NCI-H748 treated with DMSO at 0.1 percent for 48 hours (cell line): ENCODE data around the gene CNTFR.
A peak's percentile ranks its signal among the peaks of the same experiment; 100 is the strongest.
"Not testable (repeated sequence)": the region's sequence is repeated elsewhere in the genome, so short reads cannot be mapped to it uniquely, and the experiment has no call there.

Source experiments
- DNase-seq: peaks from one replicate; lab custom pipeline; 2025; lab: John Stamatoyannopoulos, UW

The CNTFR gene

DNA sequence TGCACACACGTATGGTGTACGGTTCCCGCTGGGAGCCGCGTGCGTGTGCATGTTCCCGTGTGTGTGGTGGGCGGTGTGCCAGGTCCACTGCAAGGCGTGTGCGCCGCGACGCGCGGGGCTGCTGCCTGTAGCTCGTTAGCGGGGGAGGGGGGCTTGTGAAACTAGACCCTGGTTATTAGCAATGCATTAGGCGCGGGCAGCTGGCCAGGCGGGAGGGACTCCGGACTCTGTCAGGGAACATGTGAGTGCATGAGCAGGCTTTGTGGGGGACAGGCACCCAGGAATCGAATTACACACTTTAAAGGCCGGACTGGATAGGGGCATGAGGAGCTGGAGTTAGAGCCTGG is 34.5 kb downstream of the CNTFR start:
- no peak for DNase-seq

DNA sequence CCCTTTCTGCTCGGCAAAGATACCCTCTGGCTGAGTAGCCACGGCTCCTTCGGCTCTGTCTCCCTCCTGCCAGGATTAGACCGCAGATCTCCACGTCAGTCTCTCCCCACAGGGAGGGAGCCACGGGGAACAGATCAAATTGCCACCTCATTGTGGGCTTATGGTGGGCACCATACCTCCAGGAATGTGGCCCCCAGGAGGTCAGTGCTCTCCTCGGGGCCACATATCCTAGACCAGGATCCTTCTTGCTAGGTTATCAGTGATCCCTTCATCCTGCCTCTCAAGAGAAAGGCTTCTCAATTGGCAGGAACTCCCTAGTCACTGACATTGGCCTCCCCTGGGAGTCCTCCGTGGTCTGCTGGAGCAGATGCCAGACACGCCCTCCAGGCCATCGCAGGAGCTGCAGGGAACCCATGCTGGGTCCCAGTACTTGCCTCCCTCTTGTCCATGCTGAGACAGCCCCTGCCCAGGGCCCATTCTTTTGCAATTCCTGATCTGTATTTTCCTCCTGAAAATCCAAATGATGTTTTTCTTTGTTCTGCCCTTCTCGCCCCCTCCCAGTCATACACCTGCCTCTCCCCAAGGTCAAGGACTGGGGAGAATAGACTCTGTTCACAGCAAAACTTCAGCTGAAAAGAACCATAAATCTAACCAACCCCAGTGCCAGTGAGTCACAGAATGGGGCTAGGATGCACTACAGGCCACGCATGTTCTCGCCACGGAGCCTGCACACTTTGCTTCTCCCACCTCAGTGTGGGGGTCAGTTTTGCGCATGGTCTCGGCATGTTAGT is 35.1 kb downstream of the CNTFR start:
- DNase-seq, result no peak

DNA sequence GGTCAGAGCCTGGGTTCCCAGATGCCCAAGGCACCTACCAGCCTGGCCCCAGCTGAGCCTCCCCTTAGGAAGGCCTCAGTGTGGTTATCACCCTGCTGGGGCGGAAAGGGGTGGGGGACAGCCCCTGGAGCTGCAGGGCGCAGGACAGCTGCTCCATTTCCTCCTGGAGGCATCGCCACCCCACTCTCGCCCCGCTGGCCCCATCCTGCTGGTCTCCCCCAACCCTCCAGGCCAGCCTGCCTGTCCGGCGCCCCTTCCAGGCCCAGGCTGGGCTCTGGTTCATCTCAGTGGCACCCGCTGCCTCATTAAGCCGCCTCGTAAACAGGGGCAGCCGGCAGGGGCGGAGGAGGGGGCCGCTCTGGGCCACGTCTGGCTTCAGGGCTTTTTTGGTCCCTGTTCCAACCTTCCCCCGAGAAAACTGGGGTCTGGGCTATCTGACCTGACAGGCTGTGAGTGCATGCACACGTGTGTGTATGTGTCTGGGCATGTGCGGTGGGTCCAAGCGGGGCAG is 36.0 kb downstream of the CNTFR start:
- DNase-seq, result no peak

DNA sequence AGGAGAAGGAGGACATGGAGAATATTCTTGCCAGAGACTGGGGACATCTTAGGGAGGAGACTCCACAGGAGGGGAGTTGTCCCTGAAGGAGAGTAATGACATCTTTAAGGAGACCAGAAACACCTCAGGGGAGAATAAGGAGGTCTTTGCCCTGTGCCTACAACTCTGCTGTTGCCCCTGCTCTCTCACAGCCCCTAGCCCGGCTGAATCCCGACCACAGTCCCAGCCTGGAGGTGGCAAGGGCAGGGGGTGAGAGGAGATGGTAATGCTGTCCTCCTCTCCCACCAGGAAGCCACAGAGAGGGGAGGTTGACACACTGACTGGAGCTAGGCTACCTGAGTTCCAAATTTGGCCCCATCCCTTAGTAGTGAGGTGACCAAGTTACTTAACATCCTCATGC is 36.5 kb downstream of the CNTFR start:
- DNase-seq, result no peak

DNA sequence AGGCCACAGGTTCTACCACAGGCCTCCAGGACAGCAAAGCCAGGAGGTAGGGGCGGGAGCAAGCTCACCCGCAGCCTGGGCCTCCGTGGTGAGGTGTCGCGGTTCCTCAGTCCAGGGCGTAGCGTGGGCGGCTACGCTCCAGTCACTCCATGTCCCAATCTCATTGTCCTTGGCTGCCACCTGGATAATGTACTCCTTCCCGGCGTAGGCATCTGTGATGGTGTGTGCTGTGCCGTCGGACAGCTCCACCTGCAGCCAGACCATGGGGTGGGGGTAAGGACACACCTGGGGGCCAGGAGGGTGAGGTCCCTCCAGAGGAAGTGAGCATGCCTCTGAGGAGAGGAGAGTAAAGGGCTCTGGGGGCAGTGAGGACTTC is 36.9 kb downstream of the CNTFR start:
- DNase-seq, result no peak

DNA sequence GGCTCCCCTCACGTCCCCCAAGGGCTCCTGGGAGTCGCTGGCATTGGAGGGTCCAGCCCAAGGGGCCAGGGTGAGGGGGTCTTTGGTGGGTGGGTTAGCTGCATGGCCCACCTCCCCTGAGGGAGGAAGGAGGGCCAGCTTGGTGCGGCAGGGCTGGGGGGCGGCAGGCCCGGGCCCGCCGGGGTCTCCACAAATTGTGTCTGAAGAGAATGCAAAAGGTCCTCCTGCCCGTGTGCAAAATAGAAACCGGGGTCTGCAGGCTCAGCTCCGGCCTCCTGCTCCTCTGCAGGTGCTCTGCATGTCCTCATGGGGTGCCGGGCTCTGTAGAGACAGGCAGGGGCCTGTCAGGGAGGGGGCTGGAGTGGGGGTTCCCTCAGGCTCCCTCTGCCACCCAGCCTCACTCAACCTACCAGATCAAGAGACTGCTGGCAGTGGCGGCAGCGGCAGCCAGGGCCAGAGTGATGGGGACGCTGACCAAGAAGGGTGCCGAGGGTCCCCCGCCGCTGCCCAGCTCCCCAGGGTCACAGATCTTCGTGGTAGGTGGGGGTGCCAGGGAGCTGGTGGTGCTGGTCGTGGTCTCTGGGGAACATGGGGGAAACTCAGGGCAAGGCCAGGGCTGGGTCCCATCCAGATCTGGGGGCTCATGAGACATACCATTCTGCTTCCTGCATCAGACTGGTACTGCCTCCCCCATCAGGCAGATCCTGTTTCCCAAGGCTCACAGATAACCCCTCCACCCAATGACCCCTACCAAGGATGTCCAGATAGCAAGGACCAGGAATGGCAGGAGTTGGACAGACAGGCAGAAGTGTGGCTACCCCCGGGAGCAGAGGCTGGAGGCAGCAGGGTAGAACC is 37.5 kb downstream of the CNTFR start:
- DNase-seq, result no peak

DNA sequence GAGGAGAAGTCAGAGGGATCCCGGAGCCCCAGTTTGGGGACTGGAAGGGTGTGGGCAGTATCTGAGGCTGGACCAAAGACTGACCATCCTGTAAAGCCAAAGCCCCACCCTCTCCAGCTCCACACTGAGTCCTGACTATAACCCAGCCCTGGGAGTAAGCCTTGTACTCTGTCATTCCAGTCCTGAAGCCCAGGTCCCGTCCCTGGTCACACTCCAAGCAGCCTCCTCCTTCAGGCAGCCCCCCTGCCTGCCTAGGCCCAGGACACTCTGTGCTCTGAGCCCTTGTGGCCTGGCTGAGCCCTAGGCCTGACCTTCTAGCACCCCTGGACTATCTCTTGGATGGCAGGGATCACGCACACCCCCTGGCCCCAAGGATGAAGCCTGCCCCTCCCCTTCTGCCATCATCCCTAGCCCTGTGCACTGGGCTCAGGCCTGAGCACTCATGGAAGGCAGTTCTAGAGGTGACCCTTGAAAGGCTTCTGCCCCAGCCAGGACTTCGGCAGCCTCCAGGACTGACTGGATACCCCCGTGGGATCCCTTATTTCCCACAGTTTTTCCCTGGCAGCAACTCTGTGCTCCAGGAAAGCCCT is 38.7 kb downstream of the CNTFR start:
- no peak for DNase-seq

DNA sequence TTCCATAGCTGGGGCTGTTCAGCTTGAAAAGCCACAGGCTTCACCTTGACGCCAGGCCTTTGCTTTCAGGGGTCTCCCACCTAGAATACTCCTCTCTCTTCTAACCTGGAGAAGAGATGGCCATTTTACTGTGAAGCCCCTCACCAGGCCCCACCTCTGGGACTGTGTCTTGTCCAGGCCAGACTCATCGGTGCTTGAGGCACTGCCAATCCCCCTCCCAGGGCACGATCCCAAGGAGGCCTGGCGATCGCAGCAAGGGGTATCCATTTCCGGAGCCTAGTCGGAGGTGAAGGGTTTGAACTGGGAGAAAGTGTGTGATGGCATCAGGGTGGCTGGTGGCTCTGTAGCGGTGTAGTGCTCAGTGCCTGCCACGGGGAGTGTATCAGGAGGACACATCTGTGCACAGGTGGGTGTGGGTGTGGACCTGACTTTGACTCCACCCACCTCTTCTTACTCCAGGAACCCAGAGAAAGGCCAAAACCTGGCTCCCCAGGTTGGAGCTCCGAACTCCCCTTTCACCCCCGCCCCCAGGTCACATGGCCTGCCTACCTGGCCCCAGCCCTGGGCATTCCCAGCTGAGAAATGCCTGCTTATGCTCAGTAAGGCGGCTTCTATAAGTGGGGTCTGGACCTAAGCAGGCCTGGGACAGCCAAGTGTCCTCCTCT is 39.4 kb downstream of the CNTFR start:
- DNase-seq, result no peak

DNA sequence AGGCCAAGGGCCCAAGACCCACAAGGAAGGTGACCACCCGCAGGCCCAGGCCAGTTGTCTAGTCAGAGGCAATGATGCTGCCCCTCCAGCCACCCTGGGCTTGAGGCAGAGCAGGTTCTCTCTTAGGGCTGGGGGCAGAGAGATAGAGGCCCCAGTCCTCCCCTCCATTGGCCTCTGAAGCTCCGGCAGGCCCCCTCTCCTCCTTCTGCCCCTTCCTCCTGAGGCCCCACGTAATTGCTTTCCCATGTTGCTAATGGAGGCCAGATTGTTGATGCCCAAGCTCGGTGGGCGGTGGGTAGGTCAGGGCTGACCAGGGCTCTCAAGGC is 40.2 kb downstream of the CNTFR start:
- no peak for DNase-seq

DNA sequence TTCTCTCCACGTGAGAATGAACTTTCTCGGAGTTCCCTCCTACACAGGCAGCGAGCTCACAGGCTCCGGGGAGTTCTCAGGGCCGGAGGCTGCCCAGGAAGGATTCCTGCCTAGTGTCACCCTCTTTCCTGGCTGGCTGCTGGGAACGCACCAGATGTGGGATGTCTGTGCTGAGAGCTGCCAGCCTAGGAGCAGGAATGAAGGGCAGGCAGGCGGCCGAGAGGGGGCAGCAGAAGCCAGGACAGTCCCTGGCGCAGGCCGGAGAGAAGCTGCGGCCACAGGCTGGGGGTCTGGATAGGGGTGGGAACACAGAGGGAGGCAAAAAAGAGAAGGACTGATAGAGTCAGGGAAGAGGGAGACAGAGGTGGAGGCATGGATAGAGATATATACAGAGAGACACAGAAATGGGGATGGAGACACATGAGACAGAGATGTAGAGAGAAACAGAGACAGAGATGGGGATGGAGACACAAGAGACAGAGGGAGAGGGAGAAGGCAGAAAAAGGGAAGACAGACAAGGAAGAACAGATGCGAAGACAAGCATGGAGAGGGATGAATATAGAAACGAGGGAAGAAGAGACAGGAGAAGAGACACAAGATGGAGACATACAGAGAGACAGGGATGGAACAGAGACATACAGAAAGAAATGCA is 41.4 kb downstream of the CNTFR start:
- DNase-seq, result peak; percentile 40

DNA sequence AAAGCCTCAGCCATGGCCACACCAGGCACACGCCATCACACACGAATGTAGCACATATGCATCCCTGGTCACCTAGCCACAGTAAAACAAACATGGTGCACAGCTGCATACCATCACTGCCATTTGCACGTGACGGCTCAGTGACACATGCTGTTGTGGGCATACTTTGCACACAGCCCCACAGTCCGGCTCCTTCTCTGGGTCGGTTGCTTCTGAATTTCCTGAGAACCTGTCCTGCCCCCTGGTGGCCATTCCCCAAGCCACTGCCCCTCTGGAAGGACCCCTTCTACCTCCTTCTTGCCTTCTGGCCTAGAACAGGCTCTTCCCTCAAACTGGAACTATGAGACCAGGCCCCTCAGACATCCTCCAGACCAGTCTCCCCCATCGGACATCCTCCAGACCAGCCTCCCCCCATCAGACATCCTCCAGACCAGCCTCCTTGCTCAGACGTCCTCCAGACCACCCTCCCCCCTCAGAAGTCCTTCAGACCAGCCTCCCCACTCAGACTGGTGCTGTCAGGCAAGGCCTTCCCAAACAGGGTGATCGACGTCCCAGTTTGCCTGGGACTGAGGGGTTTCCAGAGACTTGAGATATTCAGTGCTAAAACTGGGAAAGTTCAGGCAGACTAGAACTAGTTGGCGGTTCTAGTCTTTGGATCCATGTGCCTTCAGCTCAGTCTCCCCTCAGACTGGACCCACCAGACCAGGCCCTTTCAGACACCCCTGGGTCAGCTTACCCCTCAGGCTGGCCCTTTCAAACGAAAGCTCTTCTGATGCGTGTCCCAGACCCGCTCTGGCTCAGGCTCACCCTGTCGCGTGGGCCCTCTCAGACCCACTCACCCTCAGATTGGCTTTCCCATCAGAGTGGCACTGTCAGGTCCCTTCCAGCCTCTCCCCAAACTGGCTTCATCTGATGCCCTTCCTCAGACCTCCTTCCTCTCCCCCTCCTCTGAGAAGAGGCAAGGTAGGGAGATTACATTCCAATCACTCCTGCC is 42.4 kb downstream of the CNTFR start:
- DNase-seq, result peak; percentile 16

DNA sequence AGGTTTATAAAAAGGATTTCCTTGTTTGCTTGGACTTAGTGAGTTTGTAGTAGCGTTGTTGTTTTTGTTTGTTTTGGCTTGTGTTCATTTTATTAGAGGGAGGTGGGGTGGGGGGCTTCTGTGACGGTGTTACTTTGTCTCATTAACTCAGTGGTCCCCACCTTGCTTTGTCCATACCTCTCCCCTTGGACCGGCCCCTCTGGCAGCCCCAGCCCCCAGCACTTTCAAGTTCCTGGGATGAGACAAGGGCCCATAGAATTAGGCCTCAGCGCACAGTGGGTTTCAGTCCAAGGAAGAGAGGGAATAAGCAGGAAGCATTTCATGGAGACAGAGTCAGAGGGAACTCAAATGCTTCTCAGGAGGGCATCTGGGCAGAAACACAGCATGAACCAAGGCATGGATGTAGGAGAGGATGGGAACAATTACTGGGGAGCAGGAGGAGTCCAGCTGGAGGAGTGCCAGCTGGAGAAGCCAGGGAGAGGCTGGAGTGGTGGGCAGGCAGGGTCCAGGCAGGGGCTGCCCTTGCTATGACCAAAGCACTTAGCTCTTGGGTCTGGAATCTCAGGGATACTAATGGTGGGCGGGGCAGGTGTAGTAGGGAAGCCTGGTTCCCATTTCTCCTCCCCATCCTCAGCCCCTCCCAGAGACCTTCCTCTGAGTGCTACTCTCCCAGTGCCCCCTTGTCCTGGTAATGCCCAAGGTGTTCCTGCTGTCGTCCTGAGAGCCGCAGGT is 43.3 kb downstream of the CNTFR start:
- no peak for DNase-seq

DNA sequence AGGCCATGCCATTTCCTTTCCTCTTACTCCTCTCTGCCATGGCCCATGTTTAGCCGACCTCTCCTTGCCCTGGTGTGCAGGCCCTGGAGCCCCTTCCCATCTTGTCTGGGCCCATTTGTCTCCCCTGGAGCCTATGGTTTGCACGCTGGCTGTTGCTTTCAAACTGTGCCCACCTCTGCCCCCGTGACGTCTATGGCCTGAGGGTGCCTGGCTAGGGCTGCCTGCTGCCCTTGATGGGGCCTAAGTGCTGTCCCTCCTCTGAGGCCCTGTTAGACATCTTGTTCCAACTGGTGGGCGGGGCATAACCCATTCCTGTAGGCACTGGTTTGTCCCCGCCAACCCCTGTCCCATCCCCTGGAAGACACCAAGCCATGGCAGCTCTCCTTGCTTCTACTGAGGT is 44.0 kb downstream of the CNTFR start:
- no peak for DNase-seq

DNA sequence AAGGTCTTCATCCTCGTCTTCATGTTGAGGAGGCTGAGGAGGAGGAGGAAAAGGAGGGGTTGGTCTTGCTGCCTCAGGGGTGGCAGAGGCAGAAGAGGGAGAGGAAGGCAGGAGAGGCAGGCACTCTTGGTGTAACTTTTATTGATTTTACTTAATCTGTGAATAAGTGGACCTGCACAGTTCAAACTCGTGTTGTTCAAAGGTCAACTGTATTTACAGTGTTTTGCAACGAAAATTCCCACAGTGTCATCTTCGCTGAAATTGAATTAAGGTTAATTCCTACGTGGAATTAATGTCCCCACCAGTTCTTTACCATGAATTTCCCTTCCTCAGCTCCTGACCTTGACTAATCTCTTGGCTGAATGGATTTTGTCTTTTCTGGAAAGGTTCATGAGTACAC is 45.5 kb downstream of the CNTFR start:
- DNase-seq, result no peak

DNA sequence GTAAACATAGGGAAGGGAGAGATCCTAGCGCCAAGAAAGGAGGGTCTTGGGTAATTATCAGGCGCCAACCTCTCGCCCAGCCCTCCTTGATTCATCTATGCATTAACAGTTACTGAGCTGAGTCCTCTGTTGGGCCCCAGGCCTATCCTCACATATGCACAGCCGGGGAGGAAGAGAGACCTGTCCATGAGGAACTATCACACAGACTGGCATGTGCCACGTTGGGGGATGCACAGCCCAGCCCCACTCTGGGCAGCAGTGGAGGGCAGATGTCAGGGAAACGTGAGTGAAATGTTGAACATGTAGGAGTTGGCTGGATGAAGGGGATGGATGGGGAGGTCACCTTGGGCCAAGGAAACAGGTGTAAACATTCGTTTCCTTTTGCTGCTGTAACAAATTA is 48.0 kb downstream of the CNTFR start:
- DNase-seq, result no peak

DNA sequence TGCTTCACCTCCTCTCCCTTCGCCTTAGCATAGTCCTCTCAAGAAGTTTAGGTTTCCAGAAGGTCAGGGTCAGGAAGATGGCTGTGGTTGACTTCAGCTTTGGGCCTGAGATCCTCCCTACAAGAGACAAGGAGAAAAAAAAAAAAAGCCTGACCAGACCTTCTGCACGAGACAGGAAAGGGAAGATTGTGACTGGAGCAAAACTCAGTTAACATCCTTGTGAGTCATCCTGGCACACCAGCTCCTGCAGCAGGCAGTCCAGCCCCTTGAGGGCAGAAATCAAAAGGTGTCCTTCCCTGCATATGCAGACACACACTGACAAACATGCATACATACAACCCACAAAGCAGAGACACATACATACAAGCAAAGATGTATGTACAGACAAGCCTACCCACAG is 48.7 kb downstream of the CNTFR start:
- DNase-seq, result no peak

DNA sequence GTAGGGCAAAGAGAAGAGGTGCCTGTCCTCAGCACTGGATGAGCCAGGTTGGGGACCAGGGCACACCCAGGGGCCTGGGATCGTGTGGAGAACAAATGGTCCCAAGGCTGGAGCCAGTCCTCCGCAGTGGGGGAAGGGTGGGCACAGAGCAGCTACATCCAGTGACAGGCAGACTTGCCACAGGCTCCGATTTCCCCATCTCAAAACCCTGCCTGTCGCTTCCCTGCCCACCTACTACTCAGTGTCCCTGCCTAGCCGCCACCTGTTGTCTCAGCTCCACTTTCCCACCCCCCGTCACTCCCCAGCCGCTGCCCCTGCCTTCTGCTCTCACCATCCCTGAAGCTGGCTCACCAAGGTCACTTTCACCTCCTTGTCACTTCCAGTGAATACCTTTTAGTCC is 52.8 kb downstream of the CNTFR start:
- DNase-seq, result no peak

DNA sequence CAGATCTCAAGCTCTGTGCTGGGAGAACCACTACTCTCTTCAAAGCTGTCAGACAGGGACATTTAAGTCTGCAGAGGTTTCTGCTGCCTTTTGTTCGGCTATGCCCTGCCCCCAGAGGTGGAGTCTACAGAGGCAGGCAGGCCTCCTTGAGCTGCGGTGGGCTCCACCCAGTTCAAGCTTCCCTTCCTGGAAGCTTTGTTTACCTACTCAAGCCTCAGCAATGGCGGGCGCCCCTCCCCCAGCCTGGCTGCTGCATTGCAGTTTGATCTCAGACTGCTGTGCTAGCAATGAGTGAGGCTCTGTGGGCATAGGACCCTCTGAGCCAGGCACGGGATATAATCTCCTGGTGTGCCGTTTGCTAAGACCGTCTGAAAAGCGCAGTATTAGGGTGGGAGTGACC is 57.5 kb downstream of the CNTFR start:
- DNase-seq, result not testable (repeated sequence)

DNA sequence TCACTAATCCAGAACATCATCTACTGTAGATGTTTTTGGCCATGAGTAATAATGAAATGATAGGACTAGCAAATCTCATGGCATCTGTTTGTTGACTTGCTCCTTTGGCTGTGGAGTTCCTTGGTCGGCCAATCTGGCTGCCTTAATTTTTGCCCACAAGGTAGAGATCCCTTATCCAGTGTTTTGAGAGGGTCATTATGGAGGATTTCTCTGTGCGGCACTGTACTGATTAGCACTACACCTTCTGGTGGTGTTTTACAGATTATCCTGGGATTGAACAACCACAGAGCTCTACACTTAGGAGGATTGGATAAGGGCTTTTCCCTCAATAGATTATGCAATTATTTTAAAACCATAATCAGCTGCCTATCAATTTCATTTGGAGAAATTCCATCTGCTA is 63.5 kb downstream of the CNTFR start:
- no peak for DNase-seq

DNA sequence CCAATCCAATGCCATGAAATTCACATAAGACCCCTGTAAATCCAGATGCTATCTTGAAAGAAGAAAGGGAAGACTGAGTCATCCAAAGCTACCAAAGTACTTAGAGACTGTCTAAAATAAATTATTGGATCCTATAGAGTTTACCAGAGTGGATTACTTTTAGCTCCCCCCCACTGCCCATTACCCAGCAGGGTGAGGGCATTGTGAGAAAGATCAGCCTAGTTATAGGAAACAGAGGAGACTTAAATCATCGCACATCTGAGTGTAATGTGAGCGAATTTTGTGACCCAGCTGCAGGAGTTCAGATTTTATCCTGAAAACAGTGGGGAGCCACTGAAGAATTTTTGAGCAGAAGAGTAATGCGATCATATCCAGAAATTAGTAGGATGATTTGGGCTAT is 65.2 kb downstream of the CNTFR start:
- no peak for DNase-seq
